Activated naive CD4-positive, alpha-beta T cell (primary cell): ENCODE results near the gene UBE2R2.
"Not testable (repeated sequence)": the region's sequence is repeated elsewhere in the genome, so short reads cannot be mapped to it uniquely, and the experiment has no call there.

Experiments
- DNase-seq, 4 experiments: peaks; one replicate each; lab custom pipeline; 2025; lab: John Stamatoyannopoulos, UW

UBE2R2 gene

GRCh38 chr9:33843312-33843961, 26.5 kb downstream of the UBE2R2 start:
- DNase-seq, result no peak

- no peak for DNase-seq
Measured at GRCh38 chr9:33846231-33846630, 29.3 kb downstream of the UBE2R2 start.

- not testable (repeated sequence) for DNase-seq
Measured at GRCh38 chr9:33847894-33848205, 30.9 kb downstream of the UBE2R2 start.

GRCh38 chr9:33850267-33850629, 33.3 kb downstream of the UBE2R2 start:
- no peak for DNase-seq

GRCh38 chr9:33850677-33851076, 33.7 kb downstream of the UBE2R2 start:
- no peak for DNase-seq

- DNase-seq, result no peak
Measured at GRCh38 chr9:33851301-33851700, 34.3 kb downstream of the UBE2R2 start.

- DNase-seq, result peak in 2 of 4 experiments; percentile 6 to 42
Measured at GRCh38 chr9:33852216-33852826, 35.4 kb downstream of the UBE2R2 start.

- DNase-seq, result no peak
Measured at GRCh38 chr9:33856247-33856646, 39.3 kb downstream of the UBE2R2 start.

- DNase-seq, result no peak
Measured at GRCh38 chr9:33858423-33858822, 41.5 kb downstream of the UBE2R2 start.

- DNase-seq, result no peak
Measured at GRCh38 chr9:33860200-33860871, 43.4 kb downstream of the UBE2R2 start.

GRCh38 chr9:33861917-33862453, 45.0 kb downstream of the UBE2R2 start:
- DNase-seq, result no peak

- not testable (repeated sequence) for DNase-seq
Measured at GRCh38 chr9:33863027-33863426, 46.1 kb downstream of the UBE2R2 start.

GRCh38 chr9:33867747-33868439, 50.9 kb downstream of the UBE2R2 start:
- no peak for DNase-seq

GRCh38 chr9:33868440-33868973, 51.5 kb downstream of the UBE2R2 start:
- DNase-seq, result no peak

- not testable (repeated sequence) for DNase-seq
Measured at GRCh38 chr9:33869243-33869642, 52.3 kb downstream of the UBE2R2 start.

- DNase-seq, result no peak
Measured at GRCh38 chr9:33877727-33878489, 60.9 kb downstream of the UBE2R2 start.

- DNase-seq, result no peak
Measured at GRCh38 chr9:33878691-33879366, 61.9 kb downstream of the UBE2R2 start.

GRCh38 chr9:33880211-33881089, 63.5 kb downstream of the UBE2R2 start:
- DNase-seq, result no peak

- DNase-seq, result no peak
Measured at GRCh38 chr9:33881635-33882034, 64.7 kb downstream of the UBE2R2 start.
